Esophagus muscularis mucosa (tissue), 4 donors: ENCODE measurements around the gene AUTS2.

Experiments used
- EP300 ChIP-seq: sonication (generic); formaldehyde crosslinking; IDR thresholded peaks from one replicate; pipeline ENCODE4 v1.6.1; 2017; ENCODE audit warnings: antibody characterized with exemption
- POLR2A ChIP-seq: fragments of 450-650 bp; IDR thresholded peaks from one replicate; pipeline ENCODE4 v1.6.1; 2017; ENCODE audit warnings: antibody characterized with exemption, moderate library complexity, mild to moderate bottlenecking, low read depth
- POLR2AphosphoS5 ChIP-seq, 2 donors: sonication (generic); formaldehyde crosslinking; IDR thresholded peaks; one replicate each; pipeline ENCODE4 v1.6.1; 2017; ENCODE audit warnings: antibody characterized with exemption in 2 of 2
- TF ChIP-seq, protein P1 (sequence below), 3 experiments: fragments of 200-600 bp in 2 of 3; fragments of 450-650 bp in 1 of 3; sonication (generic) in 2 of 3; IDR thresholded peaks; one replicate each; pipeline ENCODE4 v1.5.1; 2017 to 2019; ENCODE audit warnings: antibody characterized with exemption in 3 of 3, mild to moderate bottlenecking in 2 of 3, moderate library complexity in 1 of 3

- TF ChIP-seq POLR2AphosphoS5 (IDR thresholded peaks at IDR 0.05), result no peak
- TF ChIP-seq, protein P1, sequence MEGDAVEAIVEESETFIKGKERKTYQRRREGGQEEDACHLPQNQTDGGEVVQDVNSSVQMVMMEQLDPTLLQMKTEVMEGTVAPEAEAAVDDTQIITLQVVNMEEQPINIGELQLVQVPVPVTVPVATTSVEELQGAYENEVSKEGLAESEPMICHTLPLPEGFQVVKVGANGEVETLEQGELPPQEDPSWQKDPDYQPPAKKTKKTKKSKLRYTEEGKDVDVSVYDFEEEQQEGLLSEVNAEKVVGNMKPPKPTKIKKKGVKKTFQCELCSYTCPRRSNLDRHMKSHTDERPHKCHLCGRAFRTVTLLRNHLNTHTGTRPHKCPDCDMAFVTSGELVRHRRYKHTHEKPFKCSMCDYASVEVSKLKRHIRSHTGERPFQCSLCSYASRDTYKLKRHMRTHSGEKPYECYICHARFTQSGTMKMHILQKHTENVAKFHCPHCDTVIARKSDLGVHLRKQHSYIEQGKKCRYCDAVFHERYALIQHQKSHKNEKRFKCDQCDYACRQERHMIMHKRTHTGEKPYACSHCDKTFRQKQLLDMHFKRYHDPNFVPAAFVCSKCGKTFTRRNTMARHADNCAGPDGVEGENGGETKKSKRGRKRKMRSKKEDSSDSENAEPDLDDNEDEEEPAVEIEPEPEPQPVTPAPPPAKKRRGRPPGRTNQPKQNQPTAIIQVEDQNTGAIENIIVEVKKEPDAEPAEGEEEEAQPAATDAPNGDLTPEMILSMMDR (IDR thresholded peaks at IDR 0.05), result no peak
- no peak for TF ChIP-seq EP300
- TF ChIP-seq POLR2A, result no peak
Measured at GRCh38 chr7:70627461-70627860, 1029.2 kb downstream of the AUTS2 start.
